ENCODE measurements around the gene CNPY3.

DNA sequence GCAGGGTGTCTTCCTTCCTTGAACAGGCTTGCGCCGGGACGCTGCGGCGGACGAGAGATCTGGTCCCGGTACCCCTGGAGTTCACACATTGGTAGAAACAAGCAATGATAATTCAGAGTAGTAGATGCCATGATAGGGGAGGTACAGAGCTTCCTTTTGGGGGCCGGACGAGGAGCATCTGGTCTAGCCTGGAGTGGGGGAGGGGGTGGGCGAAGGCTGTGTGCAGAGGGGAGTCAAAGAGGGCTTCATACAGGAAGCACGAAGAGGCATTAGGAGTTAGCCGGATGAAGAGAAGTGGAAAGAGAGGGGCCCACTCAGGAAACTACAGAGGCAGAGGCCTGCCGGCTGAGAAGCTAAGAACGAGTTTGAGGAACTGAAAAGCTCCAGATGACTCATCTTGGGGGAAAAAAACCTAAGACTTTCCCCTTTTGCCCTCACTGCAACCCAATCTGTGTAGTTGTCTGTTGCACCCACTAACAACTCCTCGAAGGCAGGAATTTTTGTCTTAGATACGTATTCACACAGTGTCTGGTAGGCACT is 611 bp downstream of the CNPY3 start:
- TF ChIP-seq CTCF (IDR thresholded peaks at IDR 0.05) (no peak), POLR2A (IDR thresholded peaks at IDR 0.05) (no peak)

Data from testis (tissue), 2 donors.